GM18505 (cell line): ENCODE measurements around the gene GRK5.

ENCODE experiments used
- ATAC-seq: cut with Tn5 transposase; IDR thresholded peaks from one replicate; pipeline ENCODE4 v1.9.1; 2021; ENCODE audit not compliant: unreplicated experiment
- POLR2A ChIP-seq: IDR thresholded peaks from 4 replicates; pipeline ENCODE4 v1.6.1; 2011; ENCODE audit warnings: borderline replicate concordance; ENCODE audit not compliant: insufficient read depth, insufficient read length; ENCODE audit errors: extremely low read depth

The GRK5 gene

GRCh38 chr10:119438717-119439116 is 231.3 kb downstream of the GRK5 start:
- no peak for ATAC-seq
- TF ChIP-seq POLR2A: no peak

GRCh38 chr10:119439922-119440321 is 232.6 kb downstream of the GRK5 start:
- no peak for ATAC-seq
- TF ChIP-seq POLR2A: no peak

GRCh38 chr10:119441151-119441821 is 233.9 kb downstream of the GRK5 start:
- ATAC-seq: no peak
- TF ChIP-seq POLR2A: no peak

- peak; percentile 19 for TF ChIP-seq POLR2A
- peak; percentile 66 for ATAC-seq
Observed at GRCh38 chr10:119441921-119442757, 234.8 kb downstream of the GRK5 start.

GRCh38 chr10:119442758-119443060 is 235.3 kb downstream of the GRK5 start:
- ATAC-seq: no peak
- TF ChIP-seq POLR2A: no peak

GRCh38 chr10:119443441-119443840 is 236.1 kb downstream of the GRK5 start:
- ATAC-seq: no peak
- no peak for TF ChIP-seq POLR2A

- no peak for TF ChIP-seq POLR2A
- ATAC-seq: no peak
Observed at GRCh38 chr10:119443970-119444660, 236.7 kb downstream of the GRK5 start.

- ATAC-seq: no peak
- no peak for TF ChIP-seq POLR2A
Observed at GRCh38 chr10:119444866-119445265, 237.5 kb downstream of the GRK5 start.

- ATAC-seq: no peak
- no peak for TF ChIP-seq POLR2A
Observed at GRCh38 chr10:119445311-119445934, 238.1 kb downstream of the GRK5 start.

- TF ChIP-seq POLR2A: no peak
- no peak for ATAC-seq
Observed at GRCh38 chr10:119445935-119446317, 238.6 kb downstream of the GRK5 start.

GRCh38 chr10:119446441-119447277 is 239.3 kb downstream of the GRK5 start:
- TF ChIP-seq POLR2A: no peak
- no peak for ATAC-seq

GRCh38 chr10:119447421-119447820 is 240.1 kb downstream of the GRK5 start:
- TF ChIP-seq POLR2A: no peak
- no peak for ATAC-seq
